Measurements from ENCODE around the gene CTRL.

- TF ChIP-seq JUND (IDR thresholded peaks at IDR 0.05): peak in 1 of 2 donors; percentile 86
- no peak for TF ChIP-seq CTCF (IDR thresholded peaks at IDR 0.05; ENCODE audit: low read depth, low read length, missing input control)
- TF ChIP-seq HNF4G (IDR thresholded peaks at IDR 0.05): peak; percentile 26
- no peak for TF ChIP-seq MAX (IDR thresholded peaks at IDR 0.05)
- TF ChIP-seq FOXA1 (IDR thresholded peaks at IDR 0.05): no peak
- TF ChIP-seq SP1 (IDR thresholded peaks at IDR 0.05): peak; percentile 79
- TF ChIP-seq RAD21 (IDR thresholded peaks at IDR 0.05): no peak
- TF ChIP-seq HNF4A (conservative IDR thresholded peaks at IDR 0.05): peak; percentile 79 to 86
- TF ChIP-seq REST (IDR thresholded peaks at IDR 0.05): peak; percentile 37
- TF ChIP-seq TAF1 (conservative IDR thresholded peaks at IDR 0.05): no peak
These were observed 22.9 kb upstream of the CTRL start for GRCh38 chr16:67954421-67955196.
